Measurements from ENCODE around the gene COL4A2. TPM values are rescaled to one million over a fixed set of nuclear protein-coding genes. Genes with fewer than 3 reads are reported as not detected.
"Not testable (repeated sequence)": the region's sequence is repeated elsewhere in the genome, so short reads cannot be mapped to it uniquely, and the experiment has no call there.

COL4A2 gene
- polyA plus RNA-seq, 1 donor: 443 TPM

DNA sequence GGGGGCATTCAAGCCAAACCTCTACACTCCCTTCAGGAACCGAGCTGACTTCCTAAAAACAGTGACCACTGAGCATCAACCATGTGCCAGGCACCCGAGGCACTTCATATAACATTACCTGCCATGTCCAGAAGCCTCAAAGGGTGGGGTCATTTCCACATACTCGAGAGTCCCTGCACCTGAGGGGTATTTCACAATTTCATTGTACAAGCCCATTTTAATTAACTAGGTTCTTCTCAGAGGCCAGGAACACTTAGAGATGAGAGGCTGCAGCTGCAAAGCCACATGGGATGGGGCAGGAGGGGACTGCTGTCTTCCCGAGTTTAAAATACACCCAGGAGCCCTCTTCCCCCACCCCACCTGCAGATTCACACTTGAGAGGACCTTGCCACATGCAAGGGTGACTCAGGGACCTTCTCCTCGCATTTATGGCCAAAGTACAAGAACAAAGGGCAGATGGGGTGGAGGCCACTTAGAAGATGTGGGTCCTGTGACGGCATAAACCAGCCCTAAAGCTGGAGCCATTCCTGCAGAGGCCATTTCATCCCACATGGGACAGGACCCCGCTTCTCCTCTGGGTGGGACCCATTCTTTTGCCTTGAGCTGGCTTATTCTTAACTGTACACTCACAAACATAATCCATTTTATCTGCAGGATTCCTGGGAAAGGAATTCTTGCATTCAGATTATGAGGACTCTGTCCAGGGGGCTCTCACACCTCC, 210.6 kb downstream of the COL4A2 start:
- DNase-seq (ENCODE audit: low read depth): no peak

DNA sequence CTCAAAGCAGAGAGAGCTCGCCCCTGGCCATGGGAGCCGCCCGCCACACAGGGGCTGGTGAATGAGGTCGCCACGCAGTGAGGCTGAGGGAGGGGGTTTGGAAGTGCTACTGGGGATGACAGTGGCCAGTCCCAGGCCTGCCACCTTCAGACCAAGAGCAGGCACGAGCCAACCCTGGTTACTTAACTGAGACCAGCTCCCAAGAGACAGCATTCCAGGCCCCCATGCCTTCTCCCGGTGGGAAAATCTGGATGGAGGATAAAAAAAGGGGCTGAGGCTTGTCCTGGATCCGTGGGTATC, 211.1 kb downstream of the COL4A2 start:
- no peak for DNase-seq (ENCODE audit: low read depth)

DNA sequence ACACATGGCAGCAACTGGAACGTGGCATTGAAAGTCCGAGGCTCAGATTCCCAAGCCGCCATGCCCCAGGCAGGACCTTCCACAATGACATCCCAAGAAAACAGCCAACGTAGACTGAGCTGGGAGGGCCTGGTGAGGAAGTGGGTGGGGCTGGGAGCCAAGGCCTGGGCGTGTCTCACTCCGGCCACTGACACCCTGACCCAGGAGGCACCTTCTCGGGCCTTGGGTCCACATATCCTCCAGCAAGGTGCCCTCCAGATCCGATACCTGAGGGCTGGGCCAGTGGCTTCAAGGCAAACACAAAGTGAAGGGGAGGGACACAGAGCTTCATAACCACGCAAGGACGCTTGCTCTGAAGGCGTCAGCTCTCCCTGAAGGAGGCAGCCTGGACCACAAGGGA, 211.5 kb downstream of the COL4A2 start:
- DNase-seq (ENCODE audit: low read depth): no peak

- no peak for DNase-seq (ENCODE audit: low read depth)
These were observed 212.0 kb downstream of the COL4A2 start for GRCh38 chr13:110519046-110519445.

GRCh38 chr13:110519506-110519905, 212.4 kb downstream of the COL4A2 start:
- DNase-seq (ENCODE audit: low read depth): no peak

- DNase-seq (ENCODE audit: low read depth): no peak
These were observed 213.6 kb downstream of the COL4A2 start for GRCh38 chr13:110520431-110521295.

GRCh38 chr13:110521296-110521680, 214.2 kb downstream of the COL4A2 start:
- no peak for DNase-seq (ENCODE audit: low read depth)

GRCh38 chr13:110521946-110522345, 214.9 kb downstream of the COL4A2 start:
- no peak for DNase-seq (ENCODE audit: low read depth)

DNA sequence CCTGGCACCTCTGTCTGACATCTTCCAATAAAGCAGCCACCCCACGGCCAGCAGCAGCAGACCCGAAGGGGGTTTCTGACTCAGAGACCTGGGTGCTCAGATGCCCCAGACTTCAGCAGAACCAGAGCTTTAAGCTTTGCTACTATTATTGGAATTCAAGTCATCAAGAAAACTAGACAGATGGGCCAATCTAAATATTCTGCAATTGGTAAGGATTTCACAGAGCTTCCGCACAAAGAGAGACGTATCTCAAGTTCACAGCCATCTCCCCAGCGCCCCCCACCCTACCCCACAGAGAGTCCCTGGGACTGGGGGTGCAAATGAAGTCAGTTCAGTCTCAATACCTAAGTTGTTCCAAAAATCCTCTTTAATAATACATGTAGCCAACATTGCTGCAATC, 215.6 kb downstream of the COL4A2 start:
- DNase-seq (ENCODE audit: low read depth): no peak

DNA sequence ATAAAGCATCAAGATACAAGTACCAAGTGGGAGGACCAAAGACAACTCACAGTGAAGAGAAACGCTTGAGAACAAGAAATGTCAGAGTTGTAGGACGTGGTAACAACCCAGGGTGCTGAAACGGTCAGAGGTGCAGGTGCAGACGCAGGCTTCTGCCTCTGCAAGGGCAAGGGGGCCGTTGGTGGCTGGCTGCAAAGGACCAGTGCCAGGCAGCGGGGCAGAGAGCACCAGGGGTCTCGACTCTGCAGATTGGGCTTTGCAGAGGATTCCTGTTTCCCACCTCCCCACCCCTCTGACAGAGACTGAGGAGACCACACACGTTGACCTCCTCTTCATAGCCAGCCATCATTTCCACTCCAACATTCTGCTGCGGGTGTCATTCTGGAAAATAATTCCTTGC, 216.1 kb downstream of the COL4A2 start:
- DNase-seq (ENCODE audit: low read depth): no peak

DNA sequence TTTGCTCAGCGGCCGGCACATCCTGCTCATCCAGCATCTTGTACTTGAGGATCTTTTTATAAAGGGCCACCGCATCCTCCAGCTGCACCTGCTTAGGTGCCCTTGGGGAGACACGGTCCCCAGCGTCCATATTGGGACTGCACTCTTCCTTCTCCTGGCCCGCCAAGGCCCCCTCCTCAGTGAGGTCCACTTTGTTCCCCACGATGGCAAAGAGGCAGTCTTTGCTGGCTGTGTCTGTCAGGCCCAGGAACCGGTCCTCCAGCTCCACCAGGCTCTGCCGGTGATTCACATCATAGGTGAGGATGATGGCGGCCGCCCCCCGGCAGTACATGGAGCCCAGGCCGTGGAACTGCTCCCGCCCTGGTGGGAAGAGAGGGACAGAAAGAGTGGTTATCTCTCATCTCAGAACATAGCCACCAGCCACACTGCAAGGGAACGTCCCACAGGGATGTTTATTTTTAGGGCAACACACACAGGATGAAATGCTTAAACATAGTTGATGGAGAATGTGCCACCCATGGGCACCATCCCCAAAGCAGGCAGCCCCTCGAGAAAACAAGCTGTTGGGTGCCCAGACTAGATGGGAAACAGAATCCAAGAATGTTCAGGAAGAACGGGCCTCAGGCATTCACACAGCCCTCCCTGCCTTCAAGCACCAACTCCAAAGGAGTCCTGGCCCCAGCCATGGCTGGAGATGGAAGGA, 216.9 kb downstream of the COL4A2 start:
- DNase-seq (ENCODE audit: low read depth): no peak

- DNase-seq (ENCODE audit: low read depth): no peak
These were observed 217.6 kb downstream of the COL4A2 start for GRCh38 chr13:110524541-110525257.

DNA sequence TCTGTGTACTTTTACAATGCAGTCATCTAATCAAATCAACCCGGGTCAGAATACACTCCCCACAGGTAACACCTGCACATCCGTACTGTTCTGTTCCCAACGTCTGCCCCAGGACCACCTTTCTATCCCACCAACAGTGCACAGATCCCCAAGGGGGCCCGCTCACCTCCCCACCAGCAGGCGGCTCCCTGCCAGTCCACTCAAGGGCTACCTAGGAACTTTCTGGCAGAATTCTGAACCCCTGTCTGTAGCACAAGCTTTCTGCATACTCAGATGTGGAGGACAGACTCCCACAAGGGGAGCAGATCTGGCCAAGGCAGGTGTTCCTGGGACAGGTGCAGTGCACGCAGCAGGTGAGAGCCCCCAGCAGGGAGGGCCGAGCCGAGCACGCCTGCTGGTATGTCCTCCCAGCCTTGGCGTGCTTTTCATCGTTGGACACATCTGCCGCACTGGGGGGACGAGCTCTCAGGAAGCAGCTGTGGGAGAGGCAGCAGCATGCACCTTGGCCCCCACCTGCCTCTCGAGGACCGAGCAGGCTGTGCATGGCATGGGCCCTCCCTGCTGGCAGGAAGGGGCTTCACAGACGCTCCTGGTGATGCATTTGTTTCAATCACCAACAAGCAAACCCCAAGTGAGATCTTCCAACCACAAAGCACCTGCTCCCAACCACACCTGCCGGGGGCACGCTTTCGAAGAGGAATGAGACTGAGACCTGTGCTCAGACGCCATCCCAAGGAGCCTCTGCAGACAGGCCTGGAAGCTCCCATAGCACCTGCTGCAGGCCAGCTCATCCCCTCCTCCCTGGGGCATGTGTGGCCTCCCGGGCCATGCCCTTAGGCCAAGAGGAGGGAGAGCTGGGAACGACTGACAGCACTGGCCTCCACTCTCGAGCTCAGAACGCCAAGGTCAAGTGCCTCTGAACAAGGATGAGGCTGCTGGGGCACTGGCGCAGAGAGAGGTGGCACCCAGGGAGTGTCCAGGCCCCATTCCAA, 218.5 kb downstream of the COL4A2 start:
- no peak for DNase-seq (ENCODE audit: low read depth)

DNA sequence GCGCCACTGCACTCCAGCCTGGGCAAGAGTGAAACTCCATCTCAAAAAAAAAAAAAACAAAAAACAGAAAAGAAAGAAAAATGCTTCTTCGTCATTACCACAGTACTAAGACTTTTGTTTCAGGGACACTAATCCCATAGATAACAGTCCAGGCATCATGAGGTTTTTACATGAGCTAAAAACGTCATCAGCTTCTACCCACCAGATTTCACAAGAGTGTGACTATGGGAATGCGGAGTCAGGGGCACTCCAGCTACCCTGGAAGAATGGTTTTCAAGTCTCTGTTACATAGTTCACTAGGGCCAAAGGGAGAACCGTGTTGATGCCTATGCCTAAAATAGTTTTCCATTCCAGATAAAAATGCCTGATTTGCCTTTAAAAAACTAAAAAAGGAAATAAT, 221.3 kb downstream of the COL4A2 start:
- DNase-seq (ENCODE audit: low read depth): no peak

DNA sequence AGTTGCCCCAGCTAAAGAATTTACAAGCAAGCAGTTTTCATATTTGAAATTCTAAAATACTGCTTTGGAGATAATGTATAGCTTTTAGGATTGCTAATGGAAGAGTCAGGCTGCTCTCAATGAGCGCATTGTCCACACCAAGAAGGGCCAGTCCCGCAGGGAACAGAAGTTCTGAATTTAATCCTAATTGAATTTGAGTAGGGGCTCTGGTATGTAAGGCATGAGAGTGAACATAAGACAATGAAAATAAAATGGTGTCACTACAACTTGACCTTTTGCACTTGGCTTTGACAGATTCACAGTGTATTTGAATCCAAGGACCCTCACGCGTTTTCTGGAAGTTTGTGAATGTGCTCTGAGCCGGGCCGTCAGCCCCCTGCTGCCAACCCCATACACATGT, 221.8 kb downstream of the COL4A2 start:
- no peak for DNase-seq (ENCODE audit: low read depth)

DNA sequence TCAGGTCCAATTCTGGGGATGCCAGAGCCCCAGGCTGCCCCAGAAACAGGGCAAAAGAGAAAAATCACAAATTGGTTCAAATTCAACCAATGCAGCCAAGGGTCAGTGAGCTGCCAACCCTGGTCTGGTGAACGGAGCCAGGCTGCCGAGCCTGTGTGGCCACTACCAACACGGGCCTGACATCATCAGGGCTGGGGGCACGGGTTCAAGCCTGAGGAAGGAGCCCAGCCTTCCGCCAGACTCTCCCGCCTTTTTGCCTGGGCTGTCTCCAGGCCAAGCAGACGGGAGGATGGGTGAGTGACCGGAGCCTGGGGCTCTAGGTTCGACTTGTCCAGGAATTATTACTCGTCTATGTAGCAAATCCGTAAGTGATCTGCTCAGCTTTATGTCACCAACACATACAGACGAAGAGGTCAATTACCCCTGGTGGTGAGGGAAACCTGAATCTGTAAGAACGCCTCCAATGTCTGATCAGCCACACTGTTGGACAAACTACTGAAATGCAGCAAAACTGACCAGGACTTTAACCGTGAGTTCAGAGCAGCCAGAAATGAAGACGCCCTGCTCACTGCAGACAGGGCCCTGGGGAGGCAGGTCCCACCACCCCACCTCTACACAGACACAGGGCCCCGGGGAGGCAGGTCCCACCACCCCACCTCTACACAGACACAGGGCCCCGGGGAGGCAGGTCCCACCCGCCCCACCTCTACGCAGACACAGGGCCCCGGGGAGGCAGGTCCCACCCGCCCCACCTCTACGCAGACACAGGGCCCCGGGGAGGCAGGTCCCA, 222.6 kb downstream of the COL4A2 start:
- no peak for DNase-seq (ENCODE audit: low read depth)

GRCh38 chr13:110531100-110531499, 224.0 kb downstream of the COL4A2 start:
- DNase-seq (ENCODE audit: low read depth): no peak

DNA sequence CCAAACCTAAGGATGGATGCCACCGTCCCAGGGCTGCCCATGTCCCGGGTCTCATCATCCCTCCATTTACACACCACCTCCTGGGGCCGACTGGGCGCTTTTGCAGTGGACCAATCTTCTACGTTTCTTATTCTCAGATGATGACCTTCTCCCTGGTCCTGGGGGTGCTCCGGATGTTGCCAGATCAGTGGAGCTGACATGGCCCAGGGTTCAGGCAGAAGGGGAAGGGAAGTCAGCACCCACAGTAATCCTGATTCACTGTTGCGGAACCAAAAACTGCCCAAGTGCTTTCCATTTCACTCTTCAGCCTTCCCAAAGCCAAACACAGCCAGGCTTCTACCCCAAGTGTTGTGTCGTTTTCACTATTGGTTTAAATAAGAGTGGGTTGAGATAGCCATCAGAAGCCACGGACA, 224.6 kb downstream of the COL4A2 start:
- DNase-seq (ENCODE audit: low read depth): no peak

GRCh38 chr13:110532258-110532657, 225.2 kb downstream of the COL4A2 start:
- DNase-seq (ENCODE audit: low read depth): not testable (repeated sequence)
